ENCODE data around the gene FLT4. TPM values are rescaled to one million over a fixed set of nuclear protein-coding genes. Genes with fewer than 3 reads are reported as not detected.

FLT4 gene
- total RNA-seq, 1 experiment from 2014 or later = 0.44 TPM

DNA sequence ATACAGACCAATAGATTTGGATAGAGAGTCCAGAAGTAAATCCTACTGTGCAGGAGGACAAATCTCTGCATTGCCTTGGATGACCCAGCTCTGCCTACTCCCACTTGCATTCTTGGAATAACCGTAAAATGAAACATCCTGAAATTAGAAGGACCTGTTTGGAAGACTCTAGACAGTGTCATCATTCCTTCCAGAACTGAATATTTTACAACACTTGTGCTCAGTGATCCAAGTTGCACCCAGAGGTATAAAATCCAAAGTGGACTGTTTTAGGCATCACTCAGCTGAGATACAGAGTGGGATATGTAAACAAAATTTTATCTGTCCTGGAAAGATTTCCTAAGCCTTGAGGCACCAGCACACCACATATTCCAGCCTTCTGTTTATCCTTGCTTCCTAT lies 46.7 kb upstream of the FLT4 start:
- no peak overlapping the region for H3K27ac ChIP-seq (ENCODE audit: low read length)
- H3K4me1 ChIP-seq (ENCODE audit: control insufficient read depth, insufficient read depth, low read length) = no peaks in the 10 kb centered on the region
- H3K4me3 ChIP-seq (ENCODE audit: low read depth in 2 of 2, low read length in 2 of 2) = no peak overlapping the region
- no TSS peak for BruUV-seq (replicated peaks)
- DNase-seq (ENCODE audit: low read depth, low spot score) (no peak), ATAC-seq (no peak)
- in situ Hi-C loops (cut with HindIII; ENCODE audit: low pct_unique_long_range_greater_than_20kb, low sequenced_read_pairs) (no loop called here), intact Hi-C loops (cut with micrococcal nuclease; ENCODE audit: unreplicated experiment) (no loop called here)
- TF ChIP-seq TCF7L2 (IDR thresholded peaks at IDR 0.05; ENCODE audit: low read depth, low read length) = no peak
- TF ChIP-seq, protein P1, sequence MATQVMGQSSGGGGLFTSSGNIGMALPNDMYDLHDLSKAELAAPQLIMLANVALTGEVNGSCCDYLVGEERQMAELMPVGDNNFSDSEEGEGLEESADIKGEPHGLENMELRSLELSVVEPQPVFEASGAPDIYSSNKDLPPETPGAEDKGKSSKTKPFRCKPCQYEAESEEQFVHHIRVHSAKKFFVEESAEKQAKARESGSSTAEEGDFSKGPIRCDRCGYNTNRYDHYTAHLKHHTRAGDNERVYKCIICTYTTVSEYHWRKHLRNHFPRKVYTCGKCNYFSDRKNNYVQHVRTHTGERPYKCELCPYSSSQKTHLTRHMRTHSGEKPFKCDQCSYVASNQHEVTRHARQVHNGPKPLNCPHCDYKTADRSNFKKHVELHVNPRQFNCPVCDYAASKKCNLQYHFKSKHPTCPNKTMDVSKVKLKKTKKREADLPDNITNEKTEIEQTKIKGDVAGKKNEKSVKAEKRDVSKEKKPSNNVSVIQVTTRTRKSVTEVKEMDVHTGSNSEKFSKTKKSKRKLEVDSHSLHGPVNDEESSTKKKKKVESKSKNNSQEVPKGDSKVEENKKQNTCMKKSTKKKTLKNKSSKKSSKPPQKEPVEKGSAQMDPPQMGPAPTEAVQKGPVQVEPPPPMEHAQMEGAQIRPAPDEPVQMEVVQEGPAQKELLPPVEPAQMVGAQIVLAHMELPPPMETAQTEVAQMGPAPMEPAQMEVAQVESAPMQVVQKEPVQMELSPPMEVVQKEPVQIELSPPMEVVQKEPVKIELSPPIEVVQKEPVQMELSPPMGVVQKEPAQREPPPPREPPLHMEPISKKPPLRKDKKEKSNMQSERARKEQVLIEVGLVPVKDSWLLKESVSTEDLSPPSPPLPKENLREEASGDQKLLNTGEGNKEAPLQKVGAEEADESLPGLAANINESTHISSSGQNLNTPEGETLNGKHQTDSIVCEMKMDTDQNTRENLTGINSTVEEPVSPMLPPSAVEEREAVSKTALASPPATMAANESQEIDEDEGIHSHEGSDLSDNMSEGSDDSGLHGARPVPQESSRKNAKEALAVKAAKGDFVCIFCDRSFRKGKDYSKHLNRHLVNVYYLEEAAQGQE (IDR thresholded peaks at IDR 0.05; ENCODE audit: insufficient read depth in 1 of 2, low read depth in 2 of 2, low read length in 1 of 2) = no peak
- no peaks in the 10 kb centered on the region for H3K36me3 ChIP-seq (ENCODE audit: control insufficient read depth, insufficient read depth, low read length)
- POLR2A ChIA-PET = no interaction called here
- CTCF ChIA-PET = no interaction called here
- peaks cover 5% of the 10 kb centered on the region; the same call in 1 of the 2 replicates for H3K9me3 ChIP-seq (ENCODE audit: control insufficient read depth, insufficient read depth, low read depth, low read length)
- peaks cover 27% of the 10 kb centered on the region for H3K27me3 ChIP-seq (ENCODE audit: control insufficient read depth, insufficient read depth, low read length)

DNA sequence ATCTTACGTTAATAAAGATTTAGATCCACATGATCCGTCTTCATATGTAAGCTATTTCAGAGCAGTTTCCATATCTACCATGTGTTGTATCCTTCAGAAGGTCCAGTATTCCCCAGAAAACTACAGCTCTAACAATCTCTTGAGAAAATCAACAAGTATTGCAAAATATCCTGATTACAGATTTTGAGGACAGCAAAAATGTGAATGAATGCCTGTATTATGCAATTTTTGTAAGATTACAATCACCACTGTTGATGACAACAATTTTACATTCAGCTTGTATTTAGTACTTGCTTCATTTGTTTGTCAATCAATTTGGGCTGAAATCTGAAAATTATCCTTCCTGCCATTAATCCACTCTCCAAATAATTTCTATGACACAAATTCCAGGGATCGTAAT lies 43.0 kb upstream of the FLT4 start:
- no peaks in the 10 kb centered on the region for H3K4me1 ChIP-seq (ENCODE audit: control insufficient read depth, insufficient read depth, low read length)
- no peaks in the 10 kb centered on the region for H3K36me3 ChIP-seq (ENCODE audit: control insufficient read depth, insufficient read depth, low read length)
- ChIA-PET POLR2A (no interaction called here), CTCF (no interaction called here)
- peaks cover 31% of the 10 kb centered on the region for H3K27me3 ChIP-seq (ENCODE audit: control insufficient read depth, insufficient read depth, low read length)
- H3K9me3 ChIP-seq (ENCODE audit: control insufficient read depth, insufficient read depth, low read depth, low read length) = peaks cover 5% of the 10 kb centered on the region; the same call in 1 of the 2 replicates
- no TSS peak for BruUV-seq (replicated peaks)
- no peak overlapping the region for H3K4me3 ChIP-seq (ENCODE audit: low read depth in 2 of 2, low read length in 2 of 2)
- no peak for DNase-seq (ENCODE audit: low read depth, low spot score)
- in situ Hi-C loops (cut with HindIII; ENCODE audit: low pct_unique_long_range_greater_than_20kb, low sequenced_read_pairs) = no loop called here
- no peak for TF ChIP-seq CTCF (IDR thresholded peaks at IDR 0.05)
- TF ChIP-seq SIN3A (IDR thresholded peaks at IDR 0.05; ENCODE audit: borderline replicate concordance, insufficient read depth, low read depth, low read length) = no peak
- TF ChIP-seq TCF7L2 (IDR thresholded peaks at IDR 0.05; ENCODE audit: low read depth, low read length) = no peak
- TF ChIP-seq, protein P1 (IDR thresholded peaks at IDR 0.05; ENCODE audit: insufficient read depth in 1 of 2, low read depth in 2 of 2, low read length in 1 of 2) = no peak
- TF ChIP-seq POLR2AphosphoS5 (IDR thresholded peaks at IDR 0.05; ENCODE audit: low read depth, low read length) = no peak
- H3K27ac ChIP-seq (ENCODE audit: low read length) = no peak overlapping the region
- intact Hi-C loops (cut with micrococcal nuclease; ENCODE audit: unreplicated experiment) = no loop called here
- no peak for ATAC-seq
